ENCODE measurements around the gene SMYD3.

The SMYD3 gene

DNA sequence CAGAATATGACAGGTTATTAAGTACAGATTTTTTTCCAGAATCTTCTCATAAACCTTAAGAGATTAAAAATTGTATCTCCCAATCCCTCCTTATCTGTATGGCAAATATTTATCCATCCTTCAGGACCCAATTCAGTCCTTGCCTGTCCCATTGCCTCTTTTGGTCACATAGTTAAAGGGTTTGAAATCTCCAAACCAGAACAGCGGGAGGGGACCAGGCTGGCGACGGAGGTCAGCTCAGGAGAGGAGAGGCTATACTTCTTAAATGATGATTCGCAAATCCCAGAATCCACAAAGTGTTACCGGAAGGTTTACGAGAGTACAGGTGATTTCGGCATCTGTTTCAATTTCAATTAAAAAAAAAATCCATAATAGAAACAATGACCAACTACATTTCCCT, 572.7 kb downstream of the SMYD3 start:
- H3F3A ChIP-seq (ENCODE audit: insufficient read depth), result no peaks in the 10 kb centered on the region
- no peaks in the 10 kb centered on the region for H3K36me3 ChIP-seq (ENCODE audit: low read length)
- H3K9ac ChIP-seq (ENCODE audit: low read length), result no peak overlapping the region
- H3K9me2 ChIP-seq (replicated peaks; ENCODE audit: insufficient read depth, low read length), result no peaks in the 10 kb centered on the region
- H3K27me3 ChIP-seq (ENCODE audit: low read length), result no peaks in the 10 kb centered on the region
- H3K27ac ChIP-seq (ENCODE audit: low read depth, low read length), result no peak overlapping the region
- no peak overlapping the region for H3K4me3 ChIP-seq (ENCODE audit: insufficient read depth, low read length, poor library complexity, severe bottlenecking)
- H3K9me3 ChIP-seq (ENCODE audit: insufficient read depth, low read length), result no peaks in the 10 kb centered on the region
- no peaks in the 10 kb centered on the region for H3K79me2 ChIP-seq (ENCODE audit: insufficient read depth, low read length)
- no peak for TF ChIP-seq EZH2phosphoT487 (conservative IDR thresholded peaks at IDR 0.05; ENCODE audit: low read length)
- TF ChIP-seq, protein P1, sequence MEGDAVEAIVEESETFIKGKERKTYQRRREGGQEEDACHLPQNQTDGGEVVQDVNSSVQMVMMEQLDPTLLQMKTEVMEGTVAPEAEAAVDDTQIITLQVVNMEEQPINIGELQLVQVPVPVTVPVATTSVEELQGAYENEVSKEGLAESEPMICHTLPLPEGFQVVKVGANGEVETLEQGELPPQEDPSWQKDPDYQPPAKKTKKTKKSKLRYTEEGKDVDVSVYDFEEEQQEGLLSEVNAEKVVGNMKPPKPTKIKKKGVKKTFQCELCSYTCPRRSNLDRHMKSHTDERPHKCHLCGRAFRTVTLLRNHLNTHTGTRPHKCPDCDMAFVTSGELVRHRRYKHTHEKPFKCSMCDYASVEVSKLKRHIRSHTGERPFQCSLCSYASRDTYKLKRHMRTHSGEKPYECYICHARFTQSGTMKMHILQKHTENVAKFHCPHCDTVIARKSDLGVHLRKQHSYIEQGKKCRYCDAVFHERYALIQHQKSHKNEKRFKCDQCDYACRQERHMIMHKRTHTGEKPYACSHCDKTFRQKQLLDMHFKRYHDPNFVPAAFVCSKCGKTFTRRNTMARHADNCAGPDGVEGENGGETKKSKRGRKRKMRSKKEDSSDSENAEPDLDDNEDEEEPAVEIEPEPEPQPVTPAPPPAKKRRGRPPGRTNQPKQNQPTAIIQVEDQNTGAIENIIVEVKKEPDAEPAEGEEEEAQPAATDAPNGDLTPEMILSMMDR (IDR thresholded peaks at IDR 0.05; ENCODE audit: insufficient read depth, low read length, poor library complexity, severe bottlenecking), result no peak
- H3K4me2 ChIP-seq (ENCODE audit: low read depth, low read length, poor library complexity, severe bottlenecking), result no peak overlapping the region
- H4K20me1 ChIP-seq (ENCODE audit: low read depth, low read length), result no peaks in the 10 kb centered on the region
- no peak overlapping the region for H2AFZ ChIP-seq (ENCODE audit: low read depth, low read length, severe bottlenecking)

DNA sequence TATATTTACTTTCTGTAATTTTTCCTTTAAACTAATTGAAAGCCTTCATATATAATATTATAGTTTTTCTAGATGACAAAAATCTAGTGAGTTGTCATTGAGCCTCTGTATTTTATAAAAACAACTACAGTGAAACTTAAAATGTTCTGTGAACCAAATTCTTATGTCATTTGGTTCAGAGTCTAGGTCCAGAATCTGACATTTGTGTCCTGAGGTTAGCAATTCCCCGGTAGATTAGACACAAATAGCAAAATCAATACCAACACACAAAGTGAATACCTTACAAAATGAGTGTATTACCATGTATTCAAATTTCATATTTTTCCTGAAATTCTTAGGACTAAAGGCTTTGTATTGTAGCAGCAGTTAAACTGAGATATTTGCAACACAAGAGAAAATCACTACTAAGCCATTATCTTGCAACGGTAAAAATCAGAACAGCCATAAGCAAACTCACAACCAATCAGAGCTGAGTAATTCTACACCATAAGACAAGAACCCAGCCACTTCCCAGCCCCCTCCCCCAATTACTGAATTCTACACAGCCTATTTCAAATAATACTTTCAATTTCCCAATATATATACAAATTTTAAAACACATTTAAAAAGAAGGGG, 573.5 kb downstream of the SMYD3 start:
- TF ChIP-seq EZH2phosphoT487 (conservative IDR thresholded peaks at IDR 0.05; ENCODE audit: low read length), result no peak
- TF ChIP-seq, protein P1 (IDR thresholded peaks at IDR 0.05; ENCODE audit: insufficient read depth, low read length, poor library complexity, severe bottlenecking), result no peak
- Histone ChIP-seq H3K9ac (ENCODE audit: low read length) (no peak overlapping the region), H3K4me3 (ENCODE audit: insufficient read depth, low read length, poor library complexity, severe bottlenecking) (no peak overlapping the region), H3K9me3 (ENCODE audit: insufficient read depth, low read length) (no peaks in the 10 kb centered on the region), H3K27ac (ENCODE audit: low read depth, low read length) (no peak overlapping the region), H3K79me2 (ENCODE audit: insufficient read depth, low read length) (no peaks in the 10 kb centered on the region), H3K4me2 (ENCODE audit: low read depth, low read length, poor library complexity, severe bottlenecking) (no peak overlapping the region), H3K27me3 (ENCODE audit: low read length) (no peaks in the 10 kb centered on the region), H3K36me3 (ENCODE audit: low read length) (no peaks in the 10 kb centered on the region), H2AFZ (ENCODE audit: low read depth, low read length, severe bottlenecking) (no peak overlapping the region), H4K20me1 (ENCODE audit: low read depth, low read length) (no peaks in the 10 kb centered on the region), H3K9me2 (replicated peaks; ENCODE audit: insufficient read depth, low read length) (no peaks in the 10 kb centered on the region), H3F3A (ENCODE audit: insufficient read depth) (no peaks in the 10 kb centered on the region)

DNA sequence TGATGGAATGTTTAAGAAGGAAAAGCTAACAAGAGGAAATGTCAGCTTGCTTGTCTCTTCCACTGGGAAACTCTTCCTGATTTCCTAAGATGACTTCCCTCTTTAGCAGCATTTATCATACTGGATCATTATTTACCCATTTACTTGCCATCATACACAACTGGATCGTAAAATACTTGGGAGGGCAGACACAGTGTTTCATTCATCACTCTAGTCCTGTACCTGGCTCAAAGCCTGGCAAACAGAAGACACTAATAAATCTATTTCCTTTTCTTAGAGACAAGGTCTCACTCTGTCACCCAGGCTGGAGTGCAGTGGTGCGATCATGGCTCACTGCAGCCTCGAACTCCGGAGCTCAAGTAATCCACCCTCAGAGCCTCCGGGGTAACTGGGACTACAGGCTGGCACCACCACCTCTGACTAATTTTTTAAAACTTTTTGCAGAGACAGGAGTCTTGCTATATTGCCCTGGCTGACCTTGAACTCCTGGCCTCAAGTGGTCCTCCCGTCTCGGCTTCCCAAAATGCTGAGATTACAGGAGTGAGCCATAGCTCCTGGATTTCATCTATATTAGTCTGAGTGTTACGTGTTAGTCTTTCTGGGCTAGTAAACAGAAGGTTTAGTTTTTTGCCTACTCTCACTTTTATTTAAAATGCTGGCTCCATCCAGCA, 574.6 kb downstream of the SMYD3 start:
- Histone ChIP-seq H3K9ac (ENCODE audit: low read length) (no peak overlapping the region), H2AFZ (ENCODE audit: low read depth, low read length, severe bottlenecking) (no peak overlapping the region), H3F3A (ENCODE audit: insufficient read depth) (no peaks in the 10 kb centered on the region), H3K27ac (ENCODE audit: low read depth, low read length) (no peak overlapping the region), H4K20me1 (ENCODE audit: low read depth, low read length) (no peaks in the 10 kb centered on the region), H3K4me2 (ENCODE audit: low read depth, low read length, poor library complexity, severe bottlenecking) (no peak overlapping the region), H3K9me2 (replicated peaks; ENCODE audit: insufficient read depth, low read length) (no peaks in the 10 kb centered on the region), H3K79me2 (ENCODE audit: insufficient read depth, low read length) (no peaks in the 10 kb centered on the region), H3K4me3 (ENCODE audit: insufficient read depth, low read length, poor library complexity, severe bottlenecking) (no peak overlapping the region), H3K9me3 (ENCODE audit: insufficient read depth, low read length) (no peaks in the 10 kb centered on the region), H3K36me3 (ENCODE audit: low read length) (no peaks in the 10 kb centered on the region), H3K27me3 (ENCODE audit: low read length) (no peaks in the 10 kb centered on the region)
- TF ChIP-seq EZH2phosphoT487 (conservative IDR thresholded peaks at IDR 0.05; ENCODE audit: low read length), result no peak
- TF ChIP-seq, protein P1 (IDR thresholded peaks at IDR 0.05; ENCODE audit: insufficient read depth, low read length, poor library complexity, severe bottlenecking), result no peak
